HG03558 (cell line): ENCODE measurements around the gene LRRC23.
"Not testable (repeated sequence)": the region's sequence is repeated elsewhere in the genome, so short reads cannot be mapped to it uniquely, and the experiment has no call there.

Source experiments
- ATAC-seq: cut with Tn5 transposase; IDR thresholded peaks from one replicate; pipeline ENCODE4 v1.9.1; 2021; ENCODE audit warnings: moderate number of reproducible peaks; ENCODE audit not compliant: unreplicated experiment; ENCODE audit errors: extremely low read depth

Gene LRRC23

GRCh38 chr12:6904280-6905276 is at the start of gene LRRC23:
TSS of gene LRRC23 (plus strand) at chr12:6904822. CDS start at chr12:6905634, 812 bp downstream.
- no peak for ATAC-seq

GRCh38 chr12:6855322-6855721 is 49.3 kb upstream of the LRRC23 start:
- no peak for ATAC-seq

- ATAC-seq = no peak
These were observed 45.8 kb upstream of the LRRC23 start for GRCh38 chr12:6858799-6859198.

GRCh38 chr12:6860116-6860515 is 44.5 kb upstream of the LRRC23 start:
- no peak for ATAC-seq

- no peak for ATAC-seq
These were observed 43.7 kb upstream of the LRRC23 start for GRCh38 chr12:6860942-6861341.

- ATAC-seq = no peak
These were observed 43.2 kb upstream of the LRRC23 start for GRCh38 chr12:6861391-6861790.

GRCh38 chr12:6863033-6863432 is 41.6 kb upstream of the LRRC23 start:
- ATAC-seq = no peak

- no peak for ATAC-seq
These were observed 40.9 kb upstream of the LRRC23 start for GRCh38 chr12:6863586-6864321.

- not testable (repeated sequence) for ATAC-seq
These were observed 39.3 kb upstream of the LRRC23 start for GRCh38 chr12:6865307-6865706.

- ATAC-seq = no peak
These were observed 38.3 kb upstream of the LRRC23 start for GRCh38 chr12:6866163-6866919.

- ATAC-seq = no peak
These were observed 37.7 kb upstream of the LRRC23 start for GRCh38 chr12:6866920-6867412.

GRCh38 chr12:6867413-6868210 is 37.0 kb upstream of the LRRC23 start, which contains the start of gene TPI1:
TSS of gene TPI1 (plus strand) at chr12:6867531. CDS start at chr12:6867567, 36 bp downstream.
- no peak for ATAC-seq

GRCh38 chr12:6868211-6869048 is 36.2 kb upstream of the LRRC23 start:
- no peak for ATAC-seq

- no peak for ATAC-seq
These were observed 35.3 kb upstream of the LRRC23 start for GRCh38 chr12:6869049-6870021.

- not testable (repeated sequence) for ATAC-seq
These were observed 34.3 kb upstream of the LRRC23 start for GRCh38 chr12:6870304-6870703.

- ATAC-seq = no peak
These were observed 33.3 kb upstream of the LRRC23 start for GRCh38 chr12:6871052-6871957.
